Astrocyte (in vitro differentiated cells and primary cell): ENCODE data around the gene ZNF467.

Experiments used
- CTCF ChIP-seq: IDR thresholded peaks from 2 replicates; pipeline ENCODE4 v1.5.1; 2011; ENCODE audit warnings: low read depth, mild to moderate bottlenecking, inconsistent platforms, low read length, moderate library complexity; ENCODE audit not compliant: insufficient read depth
- EZH2 ChIP-seq: IDR thresholded peaks from 2 replicates; pipeline ENCODE4 v1.6.1; 2012; ENCODE audit warnings: mild to moderate bottlenecking, low read length, inconsistent platforms; ENCODE audit not compliant: insufficient read depth

GRCh38 chr7:149809215-149809614, 35.8 kb upstream of the ZNF467 start:
- TF ChIP-seq CTCF = no peak
- no peak for TF ChIP-seq EZH2
